Chondrocyte (in vitro differentiated cells): Measurements from ENCODE around the gene INO80. TPM values are rescaled to one million over a fixed set of nuclear protein-coding genes. Genes with fewer than 3 reads are reported as not detected.

Experiments
- DNase-seq: peaks from one replicate; pipeline ENCODE4 v3.0.0; 2021; ENCODE audit warnings: mixed read lengths, low spot score
- H3K27ac Mint-ChIP-seq: one replicate; pipeline ENCODE4 v1.8.0; 2021; ENCODE audit warnings: mild to moderate bottlenecking, moderate library complexity, mixed read lengths; ENCODE audit not compliant: unreplicated experiment
- H3K27me3 Mint-ChIP-seq: 2 replicates; pipeline ENCODE4 v1.8.0; 2021; ENCODE audit warnings: low read depth, mixed read lengths
- H3K36me3 Mint-ChIP-seq: 2 replicates; pipeline ENCODE4 v1.8.0; 2021; ENCODE audit warnings: low read depth, mixed read lengths
- H3K4me1 Mint-ChIP-seq: 2 replicates; pipeline ENCODE4 v1.8.0; 2021; ENCODE audit warnings: low read depth, mild to moderate bottlenecking, mixed read lengths
- H3K4me3 Mint-ChIP-seq: one replicate; pipeline ENCODE4 v1.8.0; 2021; ENCODE audit warnings: mild to moderate bottlenecking, moderate library complexity, mixed read lengths; ENCODE audit not compliant: unreplicated experiment
- H3K9me3 Mint-ChIP-seq: 2 replicates; pipeline ENCODE4 v1.8.0; 2021; ENCODE audit warnings: low read depth, mixed read lengths
- total RNA-seq: library from RNA; stranded (reverse); gene quantifications from 3 replicates; pipeline ENCODE4 v1.2.1, GENCODE V29; 2021
- TF ChIP-seq, protein P1 (sequence below): fragments of 200-600 bp; sonication (generic); IDR thresholded peaks from 2 replicates; pipeline ENCODE4 v1.5.0; 2021; ENCODE audit warnings: antibody characterized with exemption, mild to moderate bottlenecking, moderate library complexity

Gene INO80
- total RNA-seq, 1 donor from 2014 or later, result 16.6 TPM

DNA sequence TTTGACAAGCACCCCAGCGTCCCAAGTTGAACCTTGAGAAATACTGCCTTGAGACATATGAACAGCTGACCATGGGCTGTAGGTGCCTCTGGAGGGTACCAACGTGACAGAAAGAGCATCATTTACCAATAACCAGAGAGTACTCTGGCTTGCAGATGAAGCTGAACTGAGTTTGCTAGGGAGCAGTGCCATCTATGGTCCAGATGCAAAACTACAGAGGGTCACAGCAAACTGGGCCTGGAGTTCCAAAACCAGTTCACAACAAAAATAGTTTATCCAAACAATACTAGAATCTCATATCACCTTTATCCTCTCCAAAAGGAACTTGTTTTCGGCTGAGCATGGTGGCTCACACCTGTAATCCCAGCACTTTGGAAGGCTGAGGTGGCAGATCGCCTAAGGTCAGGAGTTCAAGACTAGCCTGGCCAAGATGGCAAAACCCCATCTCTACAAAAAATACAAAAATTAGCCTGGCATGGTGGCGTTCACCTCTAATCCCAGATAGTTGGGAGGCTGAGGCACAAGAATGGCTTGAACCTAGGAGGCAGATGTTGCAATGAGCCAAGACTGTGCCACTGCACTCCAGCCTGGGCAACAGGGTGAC is 93.5 kb downstream of the INO80 start:
- DNase-seq, result no peak
- no peak overlapping the region for H3K4me3 Mint-ChIP-seq
- H3K4me1 Mint-ChIP-seq, result peaks cover 49% of the 10 kb centered on the region
- H3K27ac Mint-ChIP-seq, result peak overlapping the region; percentile 75
- no peaks in the 10 kb centered on the region for H3K27me3 Mint-ChIP-seq
- H3K36me3 Mint-ChIP-seq, result peaks cover 13% of the 10 kb centered on the region
- no peaks in the 10 kb centered on the region for H3K9me3 Mint-ChIP-seq
- TF ChIP-seq, protein P1, sequence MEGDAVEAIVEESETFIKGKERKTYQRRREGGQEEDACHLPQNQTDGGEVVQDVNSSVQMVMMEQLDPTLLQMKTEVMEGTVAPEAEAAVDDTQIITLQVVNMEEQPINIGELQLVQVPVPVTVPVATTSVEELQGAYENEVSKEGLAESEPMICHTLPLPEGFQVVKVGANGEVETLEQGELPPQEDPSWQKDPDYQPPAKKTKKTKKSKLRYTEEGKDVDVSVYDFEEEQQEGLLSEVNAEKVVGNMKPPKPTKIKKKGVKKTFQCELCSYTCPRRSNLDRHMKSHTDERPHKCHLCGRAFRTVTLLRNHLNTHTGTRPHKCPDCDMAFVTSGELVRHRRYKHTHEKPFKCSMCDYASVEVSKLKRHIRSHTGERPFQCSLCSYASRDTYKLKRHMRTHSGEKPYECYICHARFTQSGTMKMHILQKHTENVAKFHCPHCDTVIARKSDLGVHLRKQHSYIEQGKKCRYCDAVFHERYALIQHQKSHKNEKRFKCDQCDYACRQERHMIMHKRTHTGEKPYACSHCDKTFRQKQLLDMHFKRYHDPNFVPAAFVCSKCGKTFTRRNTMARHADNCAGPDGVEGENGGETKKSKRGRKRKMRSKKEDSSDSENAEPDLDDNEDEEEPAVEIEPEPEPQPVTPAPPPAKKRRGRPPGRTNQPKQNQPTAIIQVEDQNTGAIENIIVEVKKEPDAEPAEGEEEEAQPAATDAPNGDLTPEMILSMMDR, result peak; percentile 89

DNA sequence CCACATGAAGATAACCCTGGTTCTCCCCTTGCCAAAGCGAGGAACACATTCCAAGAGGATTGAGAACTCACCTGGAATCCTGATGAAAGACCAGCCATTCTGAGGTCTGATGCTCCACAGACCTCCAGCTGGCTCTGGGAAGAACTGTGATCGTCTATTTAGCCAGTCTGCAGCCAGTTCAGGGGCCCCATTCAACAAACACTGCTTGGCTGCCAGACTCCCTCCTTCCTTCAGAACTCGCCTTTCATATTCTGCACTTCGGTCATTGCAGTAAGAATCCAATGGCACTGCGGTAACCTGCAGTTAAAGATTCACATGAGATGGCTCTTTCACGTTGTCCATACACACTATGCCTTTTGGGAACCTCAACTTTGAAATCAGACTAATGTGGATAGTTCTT is 95.3 kb downstream of the INO80 start:
- no peak overlapping the region for H3K4me3 Mint-ChIP-seq
- TF ChIP-seq, protein P1, result no peak
- no peak for DNase-seq
- H3K4me1 Mint-ChIP-seq, result peaks cover 35% of the 10 kb centered on the region
- H3K36me3 Mint-ChIP-seq, result peaks cover 9% of the 10 kb centered on the region
- H3K27ac Mint-ChIP-seq, result no peak overlapping the region
- H3K9me3 Mint-ChIP-seq, result no peaks in the 10 kb centered on the region
- H3K27me3 Mint-ChIP-seq, result no peaks in the 10 kb centered on the region

GRCh38 chr15:41020311-41020710 is 95.8 kb downstream of the INO80 start:
- H3K36me3 Mint-ChIP-seq, result peaks cover 9% of the 10 kb centered on the region
- no peaks in the 10 kb centered on the region for H3K9me3 Mint-ChIP-seq
- H3K4me1 Mint-ChIP-seq, result peaks cover 30% of the 10 kb centered on the region
- H3K27ac Mint-ChIP-seq, result no peak overlapping the region
- TF ChIP-seq, protein P1, result no peak
- no peak for DNase-seq
- H3K27me3 Mint-ChIP-seq, result no peaks in the 10 kb centered on the region
- no peak overlapping the region for H3K4me3 Mint-ChIP-seq

DNA sequence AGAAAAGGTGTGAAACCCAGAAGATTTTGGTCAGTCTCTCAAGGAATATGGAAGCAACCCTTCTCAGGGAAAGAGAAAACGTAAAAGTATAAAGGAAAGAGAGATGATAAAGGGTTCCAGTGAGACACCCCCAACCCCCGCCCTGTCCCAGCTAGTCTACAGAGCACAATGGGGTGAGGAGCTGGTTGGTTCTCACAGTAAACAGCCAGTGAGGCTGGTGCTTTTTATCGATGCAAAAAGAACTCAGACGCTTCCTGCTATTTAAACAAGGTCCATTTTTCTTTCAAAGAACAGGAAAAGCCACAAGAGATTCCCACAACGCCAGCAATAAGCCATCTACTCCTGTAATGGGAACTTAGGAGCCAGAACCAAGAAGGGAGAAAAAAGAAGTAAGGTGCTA is 96.9 kb downstream of the INO80 start:
- DNase-seq, result no peak
- no peaks in the 10 kb centered on the region for H3K9me3 Mint-ChIP-seq
- no peak overlapping the region for H3K27ac Mint-ChIP-seq
- peaks cover 14% of the 10 kb centered on the region for H3K36me3 Mint-ChIP-seq
- H3K4me1 Mint-ChIP-seq, result peaks cover 19% of the 10 kb centered on the region
- TF ChIP-seq, protein P1, result no peak
- no peak overlapping the region for H3K4me3 Mint-ChIP-seq
- H3K27me3 Mint-ChIP-seq, result no peaks in the 10 kb centered on the region

- TF ChIP-seq, protein P1, result peak; percentile 43
- Mint-ChIP-seq H3K27me3 (no peaks in the 10 kb centered on the region), H3K4me3 (no peak overlapping the region), H3K9me3 (no peaks in the 10 kb centered on the region), H3K36me3 (peaks cover 14% of the 10 kb centered on the region), H3K4me1 (peaks cover 15% of the 10 kb centered on the region), H3K27ac (no peak overlapping the region)
- no peak for DNase-seq
Observed at GRCh38 chr15:41018534-41018933, 97.5 kb downstream of the INO80 start.
